ENCODE data around the gene IGSF23.

DNA sequence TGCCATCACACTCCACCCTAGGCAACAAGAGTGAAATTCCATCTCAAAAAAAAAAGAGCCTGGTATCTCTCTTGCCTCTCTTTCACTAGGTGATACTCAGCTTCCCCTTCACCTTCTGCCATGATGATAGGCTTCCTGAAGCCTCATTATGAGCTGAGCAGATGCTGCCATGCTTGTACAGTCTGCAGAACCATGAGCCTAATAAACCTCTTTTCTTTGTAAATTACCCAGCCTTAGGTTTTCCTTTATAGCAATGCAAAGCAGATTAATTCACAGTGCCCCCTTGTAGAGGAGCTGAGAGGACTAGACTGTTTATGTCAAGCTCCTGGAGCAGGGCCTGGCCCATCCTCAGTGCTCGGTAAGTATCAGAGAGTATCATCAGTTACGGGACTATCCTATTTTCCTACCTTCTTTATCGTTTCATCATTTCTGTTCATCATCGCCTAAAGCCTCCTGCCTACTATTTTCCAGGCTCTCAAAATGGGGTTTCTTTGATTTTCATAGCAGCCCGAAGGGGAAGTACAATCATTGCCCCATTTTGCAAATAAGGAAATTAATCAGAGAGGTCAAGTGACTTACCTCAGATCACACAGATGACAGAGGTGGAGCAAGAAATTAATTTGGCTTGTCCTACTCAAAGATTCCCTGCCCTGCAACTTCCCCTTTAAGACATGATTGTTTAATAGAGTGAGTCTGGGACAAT, 33.5 kb upstream of the IGSF23 start:
- TF ChIP-seq, protein P1, sequence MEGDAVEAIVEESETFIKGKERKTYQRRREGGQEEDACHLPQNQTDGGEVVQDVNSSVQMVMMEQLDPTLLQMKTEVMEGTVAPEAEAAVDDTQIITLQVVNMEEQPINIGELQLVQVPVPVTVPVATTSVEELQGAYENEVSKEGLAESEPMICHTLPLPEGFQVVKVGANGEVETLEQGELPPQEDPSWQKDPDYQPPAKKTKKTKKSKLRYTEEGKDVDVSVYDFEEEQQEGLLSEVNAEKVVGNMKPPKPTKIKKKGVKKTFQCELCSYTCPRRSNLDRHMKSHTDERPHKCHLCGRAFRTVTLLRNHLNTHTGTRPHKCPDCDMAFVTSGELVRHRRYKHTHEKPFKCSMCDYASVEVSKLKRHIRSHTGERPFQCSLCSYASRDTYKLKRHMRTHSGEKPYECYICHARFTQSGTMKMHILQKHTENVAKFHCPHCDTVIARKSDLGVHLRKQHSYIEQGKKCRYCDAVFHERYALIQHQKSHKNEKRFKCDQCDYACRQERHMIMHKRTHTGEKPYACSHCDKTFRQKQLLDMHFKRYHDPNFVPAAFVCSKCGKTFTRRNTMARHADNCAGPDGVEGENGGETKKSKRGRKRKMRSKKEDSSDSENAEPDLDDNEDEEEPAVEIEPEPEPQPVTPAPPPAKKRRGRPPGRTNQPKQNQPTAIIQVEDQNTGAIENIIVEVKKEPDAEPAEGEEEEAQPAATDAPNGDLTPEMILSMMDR (IDR thresholded peaks at IDR 0.05), result no peak
- no peak for TF ChIP-seq EP300 (IDR thresholded peaks at IDR 0.05)
- no peak for TF ChIP-seq POLR2A (IDR thresholded peaks at IDR 0.05)

All from ovary (tissue), 3 donors.